Kidney (tissue), 14 donors: ENCODE measurements around the gene SMARCE1. TPM values are rescaled to one million over a fixed set of nuclear protein-coding genes. Genes with fewer than 3 reads are reported as not detected.

Source experiments
- DNase-seq, 5 donors: peaks; one replicate each; pipeline ENCODE4 v3.0.0-alpha.2; 2013 to 2020
- FAIRE-seq: peaks from 2 replicates; lab custom pipeline; 2012; peaks lifted over from hg19 to GRCh38; lab: Jason Lieb, UNC
- H3K27ac ChIP-seq, 2 donors: one replicate each; pipeline ENCODE4 v1.7.0; 2013; ENCODE audit warnings: low read depth in 2 of 2, low read length in 2 of 2, inconsistent platforms in 1 of 2
- H3K27me3 ChIP-seq: one replicate; pipeline ENCODE4 v1.7.1; 2013; ENCODE audit warnings: low read length, inconsistent platforms; ENCODE audit not compliant: control insufficient read depth, insufficient read depth
- H3K36me3 ChIP-seq, 3 donors: one replicate each; pipeline versions ENCODE4 v1.7.0 to v1.7.1; 2013; ENCODE audit warnings: low read length in 3 of 3, control low read depth in 1 of 3, inconsistent platforms in 1 of 3; ENCODE audit not compliant: insufficient read depth in 3 of 3, control insufficient read depth in 2 of 3
- H3K4me1 ChIP-seq, 3 donors: one replicate each; pipeline versions ENCODE4 v1.7.0 to v1.7.1; 2013; ENCODE audit warnings: low read length in 3 of 3, inconsistent platforms in 1 of 3, low read depth in 1 of 3; ENCODE audit not compliant: control insufficient read depth in 2 of 3, insufficient read depth in 2 of 3
- H3K4me3 ChIP-seq, 3 donors: one replicate each; pipeline versions ENCODE4 v1.7.0 to v1.8.1; 2013; ENCODE audit warnings: low read length in 3 of 3, control low read depth in 1 of 3, inconsistent platforms in 1 of 3
- H3K9ac ChIP-seq, 3 donors: one replicate each; pipeline versions ENCODE4 v1.7.0 to v1.7.1; 2013; ENCODE audit warnings: low read length in 3 of 3, control low read depth in 1 of 3, inconsistent platforms in 1 of 3
- H3K9me3 ChIP-seq, 3 donors: one replicate each; pipeline versions ENCODE4 v1.7.0 to v1.7.1; 2013; ENCODE audit warnings: low read length in 3 of 3, control low read depth in 1 of 3, inconsistent platforms in 1 of 3; ENCODE audit not compliant: control insufficient read depth in 2 of 3, insufficient read depth in 1 of 3
- intact Hi-C: fragments of 100-400 bp; cut with DNase I; formaldehyde crosslinking; loops from one replicate; pipeline ENCODE4 v1.11.1; 2022
- polyA plus RNA-seq: library from polyadenylated mRNA; stranded (reverse); fragments of 350-450 nt; fragmentation: Illumina TruSeq; extraction: RNeasy Lipid Tissue Mini Kit (QIAGEN cat#74804); gene quantifications from one replicate; pipeline ENCODE4 v1.2.3, GENCODE V29; 2014; ENCODE audit warnings: low read depth, low replicate concordance; ENCODE audit not compliant: insufficient read depth
- total RNA-seq: library from RNA; stranded (reverse); fragmentation: NEBNext Ultra II Directional; extraction: Animal tissue kit (Norgen Biotek cat#: 25700); gene quantifications from one replicate; pipeline ENCODE4 v1.2.1, GENCODE V29; 2021
- TF ChIP-seq, protein P1 (sequence below): IDR thresholded peaks from 3 replicates; pipeline ENCODE4 v1.5.1; 2012; ENCODE audit warnings: mild to moderate bottlenecking, moderate library complexity, borderline replicate concordance; ENCODE audit not compliant: insufficient read depth; ENCODE audit errors: extremely low read depth
- donor health status: control.
- donor health status: control.
- donor health status: control.
- donor health status: control.
- donor health status: control.
- donor health status: DM: yes; HTN: yes; CAD: no.
- donor health status: Normal renal cell carcinoma (clear cell type).

Gene SMARCE1
- total and polyA plus RNA-seq, 2 donors from 2014 or later, result 73.4 to 112 TPM

DNA sequence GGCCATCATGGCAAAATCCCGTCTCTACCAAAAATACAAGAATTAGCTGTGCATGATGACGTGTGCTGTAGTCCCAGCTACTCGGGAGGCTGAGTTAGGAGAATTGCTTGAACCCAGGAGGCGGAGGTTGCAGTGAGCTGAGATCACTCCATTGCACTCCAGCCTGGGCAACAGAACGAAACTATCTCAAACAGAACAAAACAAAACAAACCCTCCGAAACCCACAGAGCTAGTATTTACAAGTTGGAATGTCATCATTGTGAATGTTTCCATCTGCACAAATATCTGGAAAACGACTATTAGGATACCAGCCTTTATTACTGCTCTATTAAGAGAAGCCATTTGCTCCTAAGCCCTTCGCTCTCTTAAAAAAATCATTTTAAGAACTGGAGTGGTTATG, 26.0 kb downstream of the SMARCE1 start:
- Histone ChIP-seq H3K4me1 (peaks cover 2 to 4% (median 4%) of the 10 kb centered on the region in 3 donors), H3K9me3 (no peaks in the 10 kb centered on the region), H3K9ac (no peak overlapping the region), H3K4me3 (no peak overlapping the region), H3K27me3 (no peaks in the 10 kb centered on the region), H3K27ac (no peak overlapping the region), H3K36me3 (no peaks in the 10 kb centered on the region)
- no peak for FAIRE-seq
- intact Hi-C loops, result no loop called here
- TF ChIP-seq, protein P1, sequence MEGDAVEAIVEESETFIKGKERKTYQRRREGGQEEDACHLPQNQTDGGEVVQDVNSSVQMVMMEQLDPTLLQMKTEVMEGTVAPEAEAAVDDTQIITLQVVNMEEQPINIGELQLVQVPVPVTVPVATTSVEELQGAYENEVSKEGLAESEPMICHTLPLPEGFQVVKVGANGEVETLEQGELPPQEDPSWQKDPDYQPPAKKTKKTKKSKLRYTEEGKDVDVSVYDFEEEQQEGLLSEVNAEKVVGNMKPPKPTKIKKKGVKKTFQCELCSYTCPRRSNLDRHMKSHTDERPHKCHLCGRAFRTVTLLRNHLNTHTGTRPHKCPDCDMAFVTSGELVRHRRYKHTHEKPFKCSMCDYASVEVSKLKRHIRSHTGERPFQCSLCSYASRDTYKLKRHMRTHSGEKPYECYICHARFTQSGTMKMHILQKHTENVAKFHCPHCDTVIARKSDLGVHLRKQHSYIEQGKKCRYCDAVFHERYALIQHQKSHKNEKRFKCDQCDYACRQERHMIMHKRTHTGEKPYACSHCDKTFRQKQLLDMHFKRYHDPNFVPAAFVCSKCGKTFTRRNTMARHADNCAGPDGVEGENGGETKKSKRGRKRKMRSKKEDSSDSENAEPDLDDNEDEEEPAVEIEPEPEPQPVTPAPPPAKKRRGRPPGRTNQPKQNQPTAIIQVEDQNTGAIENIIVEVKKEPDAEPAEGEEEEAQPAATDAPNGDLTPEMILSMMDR, result no peak
- DNase-seq, result peak in 2 of 5 donors; percentile 34 to 72

DNA sequence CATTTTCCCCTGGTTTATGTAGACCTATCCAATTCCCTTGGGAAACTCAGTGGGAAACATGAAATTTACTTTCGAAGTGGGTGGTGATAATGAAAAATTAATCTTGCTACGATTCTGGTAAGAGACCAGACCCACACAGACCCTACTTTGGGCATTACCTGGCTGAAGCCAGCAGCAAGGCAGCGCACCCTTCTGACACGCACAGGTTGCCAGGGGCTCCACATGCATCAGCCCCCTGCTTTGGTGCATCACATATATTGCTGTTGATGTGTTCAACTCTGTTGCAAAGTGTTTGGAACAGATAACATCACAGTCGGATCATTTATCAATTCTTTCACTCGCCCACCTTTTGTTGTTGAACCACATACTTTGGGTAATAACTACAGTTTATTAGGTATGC, 26.6 kb downstream of the SMARCE1 start:
- FAIRE-seq, result no peak
- TF ChIP-seq, protein P1, result no peak
- intact Hi-C loops, result no loop called here
- Histone ChIP-seq H3K9me3 (no peaks in the 10 kb centered on the region), H3K27me3 (no peaks in the 10 kb centered on the region), H3K27ac (no peak overlapping the region), H3K9ac (no peak overlapping the region), H3K36me3 (no peaks in the 10 kb centered on the region), H3K4me3 (no peak overlapping the region), H3K4me1 (peaks cover 2 to 6% (median 4%) of the 10 kb centered on the region in 3 donors)
- no peak for DNase-seq

- Histone ChIP-seq H3K4me1 (peaks cover 2 to 18% (median 4%) of the 10 kb centered on the region in 3 donors), H3K4me3 (no peak overlapping the region), H3K27ac (no peak overlapping the region), H3K9ac (no peak overlapping the region), H3K9me3 (no peaks in the 10 kb centered on the region), H3K27me3 (no peaks in the 10 kb centered on the region), H3K36me3 (no peaks in the 10 kb centered on the region)
- DNase-seq (no peak), FAIRE-seq (no peak)
- intact Hi-C loops, result loop anchor here (10.0 kb wide), 1 partner anchor 166 kb away; the partner anchor contains the start of gene KRT27
- TF ChIP-seq, protein P1, result no peak
These were observed 28.6 kb downstream of the SMARCE1 start for GRCh38 chr17:40618754-40619625.
